GM18507 (cell line): ENCODE measurements around the gene HMX3.
A peak's percentile ranks its signal among the peaks of the same experiment; 100 is the strongest.

Experiments
- DNase-seq: peaks from one replicate; pipeline ENCODE4 v3.0.0; 2011; ENCODE audit warnings: low read depth; ENCODE audit not compliant: insufficient read length; ENCODE audit errors: extremely low spot score
- FAIRE-seq: peaks from 2 replicates; lab custom pipeline; 2011; peaks lifted over from hg19 to GRCh38; lab: Jason Lieb, UNC

Gene HMX3

GRCh38 chr10:123146013-123146893 lies 10.5 kb downstream of the HMX3 start:
- FAIRE-seq (no peak), DNase-seq (no peak)

GRCh38 chr10:123146894-123147634 lies 11.3 kb downstream of the HMX3 start:
- no peak for FAIRE-seq
- no peak for DNase-seq

GRCh38 chr10:123147635-123148413 lies 12.1 kb downstream of the HMX3 start, which contains the start of gene HMX2:
Gene HMX2, plus strand, starts transcription at chr10:123148136. Its CDS starts 243 bp downstream, at chr10:123148379.
- FAIRE-seq (no peak), DNase-seq (no peak)

DNA sequence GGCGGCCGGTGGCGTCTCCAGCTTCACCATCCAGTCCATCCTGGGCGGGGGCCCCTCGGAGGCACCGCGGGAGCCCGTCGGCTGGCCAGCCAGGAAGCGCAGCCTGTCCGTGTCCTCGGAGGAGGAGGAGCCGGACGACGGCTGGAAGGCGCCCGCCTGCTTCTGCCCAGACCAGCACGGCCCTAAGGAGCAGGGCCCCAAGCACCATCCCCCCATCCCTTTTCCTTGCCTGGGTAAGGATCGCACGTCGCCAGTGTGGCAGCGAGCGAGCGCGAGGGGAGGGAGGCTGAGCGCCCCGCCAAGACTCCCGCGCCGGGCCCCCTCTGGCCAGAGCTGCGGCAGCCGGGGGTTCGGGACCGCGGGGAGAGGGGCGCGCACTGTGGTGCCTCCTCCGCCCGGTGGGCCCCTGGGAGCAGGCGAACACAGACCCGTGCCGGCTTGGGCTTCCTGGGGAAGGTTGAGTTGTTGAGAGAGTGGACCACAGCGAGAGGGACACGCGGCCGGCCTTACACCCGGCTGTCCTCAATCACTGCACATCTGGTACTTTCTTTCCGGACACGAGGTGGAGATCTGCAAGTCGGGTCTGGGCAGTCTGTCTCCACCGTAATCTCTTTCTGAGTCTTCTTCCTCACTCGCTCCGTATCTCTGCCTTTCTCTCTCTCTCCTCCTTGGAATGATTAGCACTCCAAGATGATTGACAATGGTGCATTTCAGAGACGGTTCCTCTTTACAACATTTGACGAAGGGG lies 12.8 kb downstream of the HMX3 start:
- FAIRE-seq, result no peak
- no peak for DNase-seq

- no peak for FAIRE-seq
- DNase-seq, result no peak
These were observed 13.4 kb downstream of the HMX3 start for GRCh38 chr10:123149162-123149567.

DNA sequence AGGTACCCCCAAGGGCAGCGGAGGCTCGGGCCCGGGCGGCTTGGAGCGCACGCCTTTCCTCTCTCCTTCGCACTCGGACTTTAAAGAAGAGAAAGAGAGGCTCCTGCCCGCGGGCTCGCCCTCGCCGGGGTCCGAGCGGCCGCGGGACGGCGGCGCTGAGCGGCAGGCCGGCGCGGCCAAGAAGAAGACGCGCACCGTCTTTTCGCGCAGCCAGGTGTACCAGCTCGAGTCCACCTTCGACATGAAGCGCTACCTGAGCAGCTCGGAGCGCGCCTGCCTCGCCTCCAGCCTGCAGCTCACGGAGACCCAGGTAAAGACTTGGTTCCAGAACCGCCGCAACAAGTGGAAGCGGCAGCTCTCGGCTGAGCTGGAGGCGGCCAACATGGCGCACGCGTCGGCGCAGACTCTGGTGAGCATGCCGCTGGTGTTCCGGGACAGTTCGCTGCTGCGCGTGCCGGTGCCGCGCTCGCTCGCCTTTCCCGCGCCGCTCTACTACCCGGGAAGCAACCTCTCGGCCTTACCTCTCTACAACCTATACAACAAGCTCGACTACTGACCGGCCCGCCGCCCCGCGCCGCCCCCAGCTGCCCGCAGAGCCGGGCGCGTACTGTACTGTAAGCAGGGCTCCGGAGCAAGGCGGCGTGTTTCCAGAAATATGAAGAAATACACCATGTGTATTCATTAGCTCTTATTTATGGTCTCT lies 13.9 kb downstream of the HMX3 start:
- DNase-seq (no peak), FAIRE-seq (no peak)

DNA sequence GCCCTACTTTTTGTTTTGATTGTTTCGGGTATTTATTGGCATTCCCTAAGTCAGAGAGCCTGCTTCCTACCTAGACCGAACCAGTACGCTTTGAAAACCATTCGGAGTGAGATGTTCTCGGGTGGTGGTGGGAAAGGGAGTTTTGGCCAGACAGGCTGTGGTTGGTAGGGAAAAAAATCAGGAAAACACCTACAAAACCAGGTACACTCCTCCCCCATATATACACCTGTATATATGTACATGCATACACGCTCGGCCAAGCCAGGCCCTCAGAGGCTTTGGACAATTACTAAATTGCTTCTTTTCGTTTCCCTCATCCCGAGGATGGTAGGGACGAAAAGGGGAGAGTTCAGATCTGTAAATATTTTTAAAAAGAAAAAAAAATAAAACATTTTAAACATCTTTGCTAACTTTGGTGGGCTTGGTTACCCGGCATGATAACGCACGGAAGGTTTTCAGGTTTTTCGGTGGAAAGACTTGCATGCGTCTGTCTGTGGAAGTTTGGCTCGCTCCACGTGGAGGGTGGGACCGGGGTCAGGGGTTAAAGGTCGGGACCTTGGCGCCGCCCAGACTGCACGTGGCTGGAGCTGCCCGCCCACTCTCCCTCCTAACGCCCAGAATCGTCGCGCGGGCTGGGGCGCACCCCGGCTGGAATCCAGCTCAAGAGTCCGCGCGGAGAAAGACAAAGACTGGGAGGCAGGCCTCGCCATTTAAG lies 14.7 kb downstream of the HMX3 start:
- DNase-seq, result no peak
- FAIRE-seq, result no peak

DNA sequence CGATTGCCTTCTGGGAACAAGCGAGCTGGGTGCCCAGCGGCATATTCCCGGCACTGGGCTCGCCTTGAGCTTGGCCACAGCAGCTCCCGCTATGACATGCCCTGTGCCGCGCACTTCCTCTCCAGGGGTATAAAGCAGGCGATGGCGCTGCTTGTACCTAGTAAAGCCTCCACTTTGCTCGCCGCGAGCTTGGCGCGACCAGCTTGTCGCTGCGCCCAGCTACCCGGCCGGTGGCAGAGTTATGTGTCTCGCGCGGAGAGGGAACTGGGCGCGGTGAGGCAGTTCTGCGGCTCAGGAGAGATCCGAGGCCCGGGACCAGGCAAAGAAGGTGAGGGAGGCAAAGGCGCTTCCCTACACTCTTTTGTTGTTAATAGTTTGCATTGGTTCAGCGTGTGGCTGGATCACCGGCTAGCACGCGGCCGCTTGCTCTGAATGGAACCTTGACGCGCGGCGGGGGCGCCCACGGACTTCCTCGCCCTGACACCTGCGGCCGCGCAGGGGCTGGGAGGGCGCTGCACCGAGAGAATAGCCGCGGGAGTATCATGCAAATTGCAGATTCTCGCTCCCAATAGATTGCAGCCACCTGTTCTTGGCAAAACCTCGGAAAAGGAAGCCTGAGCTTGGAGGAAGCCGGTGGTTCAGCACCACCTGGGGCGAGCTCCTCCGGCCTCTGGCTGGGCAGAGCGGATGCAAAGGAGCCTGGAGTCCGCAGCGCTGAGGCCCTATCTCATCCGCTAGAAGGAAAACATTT lies 15.4 kb downstream of the HMX3 start:
- no peak for DNase-seq
- no peak for FAIRE-seq

GRCh38 chr10:123151737-123152135 lies 16.0 kb downstream of the HMX3 start:
- no peak for FAIRE-seq

DNA sequence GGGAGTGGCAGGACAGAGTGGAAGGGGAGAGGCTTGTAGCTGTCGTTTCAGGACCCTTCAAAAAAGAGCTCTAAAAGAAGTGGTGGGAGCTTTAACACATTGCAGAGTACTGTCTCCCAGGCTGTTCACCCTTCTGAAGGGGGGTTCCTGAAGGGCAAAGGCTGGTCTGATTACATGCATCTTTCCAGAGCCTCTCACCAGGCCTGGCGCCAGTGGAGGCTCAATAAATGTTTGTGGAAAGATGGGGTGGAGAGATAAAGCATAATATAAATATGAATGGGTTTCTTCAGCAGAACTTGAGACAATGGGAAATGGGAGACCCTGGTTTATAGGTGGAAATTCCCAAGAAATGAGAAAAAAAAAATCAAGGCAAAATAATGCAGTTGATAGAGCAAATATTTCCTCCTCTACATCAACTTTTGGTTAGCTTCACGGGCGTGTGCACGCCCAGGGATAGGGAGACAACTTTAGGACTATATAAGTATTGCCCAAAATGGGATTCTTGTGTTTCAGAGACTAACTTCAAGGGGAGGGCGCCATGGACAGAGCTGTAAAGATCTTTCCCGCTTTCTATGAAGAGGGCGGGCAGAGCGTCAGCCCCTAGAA lies 17.8 kb downstream of the HMX3 start:
- no peak for FAIRE-seq

More at GRCh38 chr10:123151737-123152135, 16.0 kb downstream of the HMX3 start:
- DNase-seq, result no peak

GRCh38 chr10:123154092-123154710 lies 18.4 kb downstream of the HMX3 start, which contains the start of gene BUB3:
Gene BUB3, plus strand, starts transcription at chr10:123154402. Its CDS starts 516 bp downstream, at chr10:123154918.
- FAIRE-seq, result peak; percentile 100
- peak; percentile 89 for DNase-seq

More for the DNA sequence above, 17.8 kb downstream of the HMX3 start:
- DNase-seq, result no peak

- FAIRE-seq (peak; percentile 75), DNase-seq (peak; percentile 64)
These were observed 19.1 kb downstream of the HMX3 start for GRCh38 chr10:123154711-123155505.

- no peak for DNase-seq
- FAIRE-seq, result no peak
These were observed 20.3 kb downstream of the HMX3 start for GRCh38 chr10:123156078-123156477.

GRCh38 chr10:123157210-123157609 lies 21.4 kb downstream of the HMX3 start:
- FAIRE-seq, result no peak
- no peak for DNase-seq

DNA sequence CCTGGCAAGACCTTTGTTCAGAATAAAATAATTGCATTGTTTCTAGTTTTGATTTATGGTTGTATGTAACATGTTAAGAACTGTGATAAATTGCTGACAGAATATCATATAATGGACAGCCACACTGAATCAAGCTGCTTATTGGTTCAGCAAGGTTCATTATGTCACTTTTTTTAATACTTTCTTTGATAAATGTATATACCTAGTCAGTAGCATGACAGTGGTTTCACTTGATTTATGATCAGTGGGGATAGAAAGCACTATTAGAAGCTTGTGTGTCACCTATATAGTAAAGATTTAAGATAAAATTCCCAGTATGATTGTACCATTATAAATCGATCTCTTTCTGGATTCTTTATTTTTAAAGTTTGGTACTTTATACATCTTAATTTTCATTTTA lies 22.9 kb downstream of the HMX3 start:
- no peak for DNase-seq
- FAIRE-seq, result peak; percentile 12
